ENCODE data around the gene TESMIN. TPM values are rescaled to one million over a fixed set of nuclear protein-coding genes. Genes with fewer than 3 reads are reported as not detected.

Gene TESMIN
- total RNA-seq, 2 donors from 2014 or later, result 8.0 to 10.6 TPM

DNA sequence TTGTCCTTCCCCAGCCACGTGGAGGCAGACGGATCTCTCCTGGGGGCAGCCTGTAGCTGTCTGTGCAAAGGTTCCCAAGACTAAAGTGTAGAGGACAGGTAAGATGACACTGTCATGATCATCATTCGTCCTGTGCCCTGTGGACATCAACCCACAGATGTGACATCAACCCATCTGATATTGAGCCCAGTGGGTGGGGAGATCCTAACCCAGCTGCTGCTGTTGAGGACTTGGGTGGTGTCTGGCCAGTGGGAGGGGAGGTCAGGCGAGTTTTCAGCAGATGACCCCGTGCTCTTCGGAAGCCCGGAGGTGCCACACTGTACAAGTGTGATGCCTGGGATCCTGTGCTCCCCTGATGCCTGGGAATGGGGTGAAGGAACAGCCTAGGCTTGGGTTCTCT, 68.2 kb downstream of the TESMIN start:
- no peak for DNase-seq
- Mint-ChIP-seq H3K27ac (no peak overlapping the region), H3K27me3 (ENCODE audit: low read depth) (peaks cover 34% of the 10 kb centered on the region), H3K4me3 (peak overlapping the region in 1 of 2 donors; percentile 31), H3K4me1 (ENCODE audit: low read depth) (peaks cover 9% of the 10 kb centered on the region), H3K9me3 (no peaks in the 10 kb centered on the region), H3K36me3 (ENCODE audit: insufficient read depth in 2 of 2) (no peaks in the 10 kb centered on the region)
- ATAC-seq (replicated peaks in 1 of 2), result no peak

GRCh38 chr11:68682531-68682961, 68.8 kb downstream of the TESMIN start:
- Mint-ChIP-seq H3K36me3 (ENCODE audit: insufficient read depth in 2 of 2) (no peaks in the 10 kb centered on the region), H3K4me1 (ENCODE audit: low read depth) (peaks cover 9% of the 10 kb centered on the region), H3K9me3 (no peaks in the 10 kb centered on the region), H3K27ac (no peak overlapping the region), H3K27me3 (ENCODE audit: low read depth) (peaks cover 30% of the 10 kb centered on the region), H3K4me3 (no peak overlapping the region)
- no peak for DNase-seq
- peak; percentile 26 to 53 for ATAC-seq (replicated peaks in 1 of 2)

DNA sequence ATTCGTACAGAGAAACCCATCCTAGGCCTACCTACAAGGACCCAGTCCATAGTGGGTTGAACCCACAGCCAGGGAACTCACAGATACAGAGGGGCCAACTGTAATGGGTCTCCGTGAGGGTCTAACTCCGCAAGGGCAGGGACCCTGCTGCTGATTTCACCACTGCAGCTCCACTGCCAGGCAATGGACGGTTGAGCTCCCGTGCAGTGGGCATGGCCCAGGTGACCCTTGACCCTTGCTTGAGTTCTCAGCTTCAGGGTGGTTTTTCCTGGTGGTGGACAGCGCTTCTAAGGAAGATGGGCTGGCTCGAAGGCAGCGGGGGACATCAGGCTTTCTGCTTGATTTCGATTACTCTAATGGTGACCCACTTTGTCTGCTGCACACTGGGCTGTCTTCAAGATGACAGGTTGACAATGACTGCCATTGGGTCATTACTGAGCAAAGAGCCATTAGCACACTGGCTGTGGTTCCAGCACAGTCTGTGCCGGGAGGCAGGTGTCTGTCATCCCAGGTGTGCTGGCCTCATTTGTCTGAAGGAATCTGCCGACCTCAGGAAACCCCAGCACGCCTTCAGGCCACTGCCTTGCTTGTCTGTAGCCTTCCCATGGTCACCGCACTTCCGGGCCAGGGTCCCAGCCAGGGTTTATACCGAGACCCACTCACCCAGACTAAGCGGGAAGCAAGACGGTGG, 70.6 kb downstream of the TESMIN start:
- Mint-ChIP-seq H3K27me3 (ENCODE audit: low read depth) (peaks cover 12% of the 10 kb centered on the region), H3K27ac (no peak overlapping the region), H3K36me3 (ENCODE audit: insufficient read depth in 2 of 2) (no peaks in the 10 kb centered on the region), H3K4me3 (no peak overlapping the region), H3K9me3 (no peaks in the 10 kb centered on the region), H3K4me1 (ENCODE audit: low read depth) (peaks cover 5% of the 10 kb centered on the region)
- DNase-seq, result no peak
- no peak for ATAC-seq (replicated peaks in 1 of 2)

GRCh38 chr11:68678031-68678441, 73.3 kb downstream of the TESMIN start:
- H3K9me3 Mint-ChIP-seq, result no peaks in the 10 kb centered on the region
- ATAC-seq (replicated peaks in 1 of 2), result no peak
- H3K27me3 Mint-ChIP-seq (ENCODE audit: low read depth), result peaks cover 5% of the 10 kb centered on the region
- H3K4me3 Mint-ChIP-seq, result no peak overlapping the region
- H3K4me1 Mint-ChIP-seq (ENCODE audit: low read depth), result peaks cover 4% of the 10 kb centered on the region
- H3K27ac Mint-ChIP-seq, result no peak overlapping the region
- no peaks in the 10 kb centered on the region for H3K36me3 Mint-ChIP-seq (ENCODE audit: insufficient read depth in 2 of 2)
- DNase-seq, result no peak

DNA sequence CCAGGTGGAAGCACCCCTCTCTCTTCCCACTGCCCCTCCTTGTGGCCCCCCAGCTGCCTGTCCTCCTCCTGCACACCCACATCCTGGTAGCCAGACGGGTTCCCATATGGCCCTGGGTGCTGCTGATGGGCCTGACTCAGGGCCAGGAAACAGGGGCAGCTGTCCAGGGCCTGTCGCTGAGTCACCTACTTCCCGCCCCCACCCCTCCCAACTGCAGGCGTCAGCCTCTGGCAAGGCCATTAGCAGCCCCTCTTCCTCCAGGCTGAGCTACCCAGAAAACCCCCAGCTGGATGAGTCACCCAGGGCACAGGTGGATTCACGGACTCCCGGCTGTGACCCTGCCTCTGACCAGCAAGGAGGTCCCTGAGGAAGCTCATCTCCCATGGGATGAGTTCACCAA, 73.9 kb downstream of the TESMIN start:
- Mint-ChIP-seq H3K36me3 (ENCODE audit: insufficient read depth in 2 of 2) (no peaks in the 10 kb centered on the region), H3K4me1 (ENCODE audit: low read depth) (no peaks in the 10 kb centered on the region)
- DNase-seq, result no peak

DNA sequence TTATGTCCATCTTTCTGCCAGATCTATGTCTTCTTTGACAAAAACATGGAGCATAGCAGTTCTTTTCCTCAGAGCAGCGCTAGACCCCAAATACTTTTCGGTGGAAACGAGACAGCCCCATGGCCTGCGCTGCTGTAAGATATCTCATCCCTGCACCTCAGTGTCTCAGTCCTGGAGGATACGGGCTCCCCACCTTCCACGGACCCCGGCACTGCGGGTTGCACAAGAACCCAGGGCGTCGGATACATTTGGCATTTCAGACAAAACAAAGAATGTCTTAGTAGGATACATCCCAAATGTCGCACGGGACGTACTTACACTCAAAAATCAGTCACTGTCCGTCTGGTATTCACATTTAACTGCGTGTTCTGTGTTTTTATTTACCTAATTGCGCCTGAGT, 76.9 kb downstream of the TESMIN start:
- DNase-seq (no peak), ATAC-seq (replicated peaks in 1 of 2) (no peak)
- H3K36me3 Mint-ChIP-seq (ENCODE audit: insufficient read depth in 2 of 2), result no peaks in the 10 kb centered on the region
- no peak overlapping the region for H3K4me3 Mint-ChIP-seq
- H3K27me3 Mint-ChIP-seq (ENCODE audit: low read depth), result no peaks in the 10 kb centered on the region
- no peak overlapping the region for H3K27ac Mint-ChIP-seq
- no peaks in the 10 kb centered on the region for H3K9me3 Mint-ChIP-seq
- H3K4me1 Mint-ChIP-seq (ENCODE audit: low read depth), result no peaks in the 10 kb centered on the region

More for the DNA sequence above, 73.9 kb downstream of the TESMIN start:
- no peak for ATAC-seq (replicated peaks in 1 of 2)
- no peaks in the 10 kb centered on the region for H3K27me3 Mint-ChIP-seq (ENCODE audit: low read depth)
- H3K27ac Mint-ChIP-seq, result no peak overlapping the region
- no peaks in the 10 kb centered on the region for H3K9me3 Mint-ChIP-seq
- H3K4me3 Mint-ChIP-seq, result no peak overlapping the region

DNA sequence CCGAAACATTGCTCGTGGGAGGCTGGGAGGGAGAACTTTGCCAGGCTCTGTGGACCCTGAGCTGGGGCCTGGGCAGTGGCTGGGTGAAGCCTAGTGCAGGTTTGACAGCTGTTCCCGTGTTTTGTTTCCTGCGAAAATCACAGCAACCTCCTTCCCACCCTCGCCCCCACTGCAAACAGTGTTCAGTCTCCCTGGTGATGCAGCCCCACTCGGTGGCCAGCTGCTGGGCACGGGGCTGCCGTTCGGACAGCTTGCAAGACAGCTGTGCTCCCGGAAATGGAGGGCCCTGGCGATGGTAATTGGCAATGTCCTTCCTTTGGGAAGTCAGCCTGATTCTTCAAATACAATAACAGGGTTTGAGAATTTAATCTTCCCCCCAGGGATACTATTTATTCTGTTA, 77.3 kb downstream of the TESMIN start:
- DNase-seq, result no peak

GRCh38 chr11:68673306-68673945, 77.9 kb downstream of the TESMIN start:
- Mint-ChIP-seq H3K4me3 (no peak overlapping the region), H3K27me3 (ENCODE audit: low read depth) (no peaks in the 10 kb centered on the region), H3K9me3 (no peaks in the 10 kb centered on the region), H3K27ac (no peak overlapping the region), H3K4me1 (ENCODE audit: low read depth) (no peaks in the 10 kb centered on the region), H3K36me3 (ENCODE audit: insufficient read depth in 2 of 2) (no peaks in the 10 kb centered on the region)
- no peak for ATAC-seq (replicated peaks in 1 of 2)
- no peak for DNase-seq

More for the DNA sequence above, 77.3 kb downstream of the TESMIN start:
- Mint-ChIP-seq H3K4me3 (no peak overlapping the region), H3K27ac (no peak overlapping the region), H3K4me1 (ENCODE audit: low read depth) (no peaks in the 10 kb centered on the region), H3K9me3 (no peaks in the 10 kb centered on the region), H3K36me3 (ENCODE audit: insufficient read depth in 2 of 2) (no peaks in the 10 kb centered on the region), H3K27me3 (ENCODE audit: low read depth) (no peaks in the 10 kb centered on the region)
- no peak for ATAC-seq (replicated peaks in 1 of 2)

GRCh38 chr11:68670208-68670992, 80.9 kb downstream of the TESMIN start:
- Mint-ChIP-seq H3K27me3 (ENCODE audit: low read depth) (peaks cover 6% of the 10 kb centered on the region), H3K4me1 (ENCODE audit: low read depth) (no peaks in the 10 kb centered on the region), H3K36me3 (ENCODE audit: insufficient read depth in 2 of 2) (no peaks in the 10 kb centered on the region), H3K27ac (no peak overlapping the region), H3K4me3 (no peak overlapping the region), H3K9me3 (no peaks in the 10 kb centered on the region)
- DNase-seq (no peak), ATAC-seq (replicated peaks in 1 of 2) (no peak)

DNA sequence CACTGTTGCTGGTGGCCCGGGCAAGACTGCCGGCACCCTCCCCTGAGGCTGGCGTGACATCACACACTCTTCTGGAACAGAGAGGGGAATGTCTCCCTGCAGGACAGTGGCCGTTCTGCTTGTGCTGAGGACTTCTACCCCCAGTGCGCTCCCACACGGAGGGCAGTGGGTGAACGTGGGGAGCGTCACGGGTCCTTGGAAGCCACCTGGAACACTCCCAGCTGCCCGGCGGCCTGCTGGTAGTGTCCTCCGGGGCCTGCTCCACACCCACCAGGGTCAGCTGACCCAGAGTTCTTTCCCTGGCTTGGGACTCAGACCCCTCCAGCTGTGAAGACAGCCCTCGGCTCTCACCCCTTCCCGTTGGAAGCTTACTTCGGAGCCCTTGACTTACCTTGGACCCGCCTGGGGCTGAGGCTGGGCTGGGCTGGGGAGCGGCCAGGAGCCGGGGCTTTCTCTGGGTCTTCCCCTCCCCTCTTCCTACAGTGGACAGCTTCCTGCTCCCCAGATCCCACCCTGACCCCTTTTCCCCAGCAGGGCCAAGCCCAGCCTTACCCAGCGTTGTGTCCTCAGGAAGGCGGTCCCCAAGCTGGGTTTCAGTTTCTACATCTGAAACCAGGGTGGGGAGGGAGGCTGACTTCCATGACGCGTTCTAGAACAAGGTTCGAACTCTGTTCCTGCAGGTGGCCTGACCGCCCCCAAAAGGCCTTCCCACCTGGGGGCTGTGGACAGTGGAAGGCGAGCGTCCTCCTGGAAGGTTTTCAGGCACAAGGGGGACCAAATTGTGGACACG, 81.8 kb downstream of the TESMIN start:
- Mint-ChIP-seq H3K9me3 (no peaks in the 10 kb centered on the region), H3K36me3 (ENCODE audit: insufficient read depth in 2 of 2) (no peaks in the 10 kb centered on the region), H3K27ac (no peak overlapping the region), H3K4me1 (ENCODE audit: low read depth) (no peaks in the 10 kb centered on the region), H3K27me3 (ENCODE audit: low read depth) (peaks cover 6% of the 10 kb centered on the region), H3K4me3 (no peak overlapping the region)
- DNase-seq, result no peak
- ATAC-seq (replicated peaks in 1 of 2), result no peak

GRCh38 chr11:68667511-68668500, 83.5 kb downstream of the TESMIN start:
- Mint-ChIP-seq H3K36me3 (ENCODE audit: insufficient read depth in 2 of 2) (no peaks in the 10 kb centered on the region), H3K4me1 (ENCODE audit: low read depth) (no peaks in the 10 kb centered on the region), H3K4me3 (no peak overlapping the region), H3K27me3 (ENCODE audit: low read depth) (peaks cover 6% of the 10 kb centered on the region), H3K27ac (no peak overlapping the region), H3K9me3 (no peaks in the 10 kb centered on the region)
- no peak for DNase-seq
- ATAC-seq (replicated peaks in 1 of 2), result no peak

DNA sequence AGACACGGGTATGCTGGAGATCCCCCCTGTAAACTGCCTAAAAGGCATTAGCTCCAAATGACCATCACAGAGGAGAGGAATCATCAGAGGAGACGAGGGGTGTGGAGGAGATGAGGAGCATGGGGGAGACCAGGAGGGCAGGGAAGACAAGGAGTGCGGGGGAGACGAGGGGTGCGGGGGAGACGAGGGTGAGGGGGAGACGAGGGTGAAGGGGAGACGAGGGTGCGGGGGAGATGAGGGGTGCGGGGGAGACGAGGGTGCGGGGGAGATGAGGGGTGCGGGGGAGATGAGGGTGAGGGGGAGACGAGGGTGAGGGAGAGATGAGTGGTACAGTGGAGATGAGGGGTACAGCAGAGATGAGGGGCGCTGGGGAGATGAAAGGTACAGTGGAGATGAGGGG, 84.5 kb downstream of the TESMIN start:
- DNase-seq, result no peak
- peaks cover 6% of the 10 kb centered on the region for H3K27me3 Mint-ChIP-seq (ENCODE audit: low read depth)
- H3K36me3 Mint-ChIP-seq (ENCODE audit: insufficient read depth in 2 of 2), result no peaks in the 10 kb centered on the region
- no peak overlapping the region for H3K27ac Mint-ChIP-seq
- no peak overlapping the region for H3K4me3 Mint-ChIP-seq
- ATAC-seq (replicated peaks in 1 of 2), result no peak
- H3K4me1 Mint-ChIP-seq (ENCODE audit: low read depth), result no peaks in the 10 kb centered on the region
- no peaks in the 10 kb centered on the region for H3K9me3 Mint-ChIP-seq
